ENCODE measurements around the gene NEDD8. TPM values are rescaled to one million over a fixed set of nuclear protein-coding genes. Genes with fewer than 3 reads are reported as not detected.

Gene NEDD8
- total and polyA plus RNA-seq, 3 donors from 2014 or later, result 94.6 to 180 (median 110) TPM

GRCh38 chr14:24234095-24235005 is 2.2 kb upstream of the NEDD8 start:
- H3K27ac ChIP-seq, result no peak overlapping the region
- peaks cover 19% of the 10 kb centered on the region for H3K4me1 ChIP-seq
- no peaks in the 10 kb centered on the region for H3K27me3 ChIP-seq
- H3K9me3 ChIP-seq, result no peaks in the 10 kb centered on the region
- DNase-seq, result no peak
- no peak overlapping the region for H3K4me3 ChIP-seq
- intact Hi-C loops (cut with DNase I; ENCODE audit: low total_unique reads), result no loop called here
- TF ChIP-seq POLR2A (IDR thresholded peaks at IDR 0.05), result no peak
- TF ChIP-seq CTCF (IDR thresholded peaks at IDR 0.05), result no peak
- no peaks in the 10 kb centered on the region for H3K36me3 ChIP-seq (ENCODE audit: low read depth, missing control alignments)
- 84 to 92% methylated on average over 3 of the region's 3 CpGs for WGBS, 2 donors

GRCh38 chr14:24233538-24233866 is 1.3 kb upstream of the NEDD8 start:
- H3K27me3 ChIP-seq, result no peaks in the 10 kb centered on the region
- TF ChIP-seq CTCF (IDR thresholded peaks at IDR 0.05), result no peak
- TF ChIP-seq POLR2A (IDR thresholded peaks at IDR 0.05), result no peak
- H3K4me3 ChIP-seq, result peak overlapping the region; percentile 75 to 91
- 52 to 55% methylated on average over 2 of the region's 2 CpGs for WGBS, 2 donors
- H3K27ac ChIP-seq, result peak overlapping the region in 1 of 2 donors; percentile 82
- DNase-seq, result no peak
- no peaks in the 10 kb centered on the region for H3K36me3 ChIP-seq (ENCODE audit: low read depth, missing control alignments)
- H3K4me1 ChIP-seq, result peaks cover 19% of the 10 kb centered on the region
- intact Hi-C loops (cut with DNase I; ENCODE audit: low total_unique reads), result no loop called here
- H3K9me3 ChIP-seq, result no peaks in the 10 kb centered on the region

- DNase-seq, result no peak
- Histone ChIP-seq H3K4me1 (peaks cover 19% of the 10 kb centered on the region), H3K36me3 (ENCODE audit: low read depth, missing control alignments) (no peaks in the 10 kb centered on the region), H3K27ac (peak within 1 kb of the TSS; percentile 72 to 82), H3K9me3 (no peaks in the 10 kb centered on the region), H3K4me3 (peak within 1 kb of the TSS; percentile 75 to 91), H3K27me3 (no peaks in the 10 kb centered on the region)
- intact Hi-C loops (cut with DNase I; ENCODE audit: low total_unique reads), result no loop called here
- 2 to 3% methylated on average over 37 to 38 of the region's 38 CpGs for WGBS, 2 donors
- TF ChIP-seq CTCF (IDR thresholded peaks at IDR 0.05) (no peak), POLR2A (IDR thresholded peaks at IDR 0.05) (no peak)
These were observed 724 bp upstream of the NEDD8 start, which contains the start of gene GMPR2 for GRCh38 chr14:24232645-24233537. TSS of gene GMPR2 (plus strand) at chr14:24232929. CDS start at chr14:24233254, 325 bp downstream.

- Histone ChIP-seq H3K9me3 (no peaks in the 10 kb centered on the region), H3K27me3 (no peaks in the 10 kb centered on the region), H3K36me3 (ENCODE audit: low read depth, missing control alignments) (no peaks in the 10 kb centered on the region), H3K27ac (peak overlapping the region; percentile 72 to 82), H3K4me3 (peak overlapping the region; percentile 75 to 91), H3K4me1 (peaks cover 19% of the 10 kb centered on the region)
- TF ChIP-seq POLR2A (IDR thresholded peaks at IDR 0.05) (no peak), CTCF (IDR thresholded peaks at IDR 0.05) (no peak)
- intact Hi-C loops (cut with DNase I; ENCODE audit: low total_unique reads), result no loop called here
- WGBS, 2 donors, result 7 to 9% methylated on average over 21 to 23 of the region's 23 CpGs
- DNase-seq, result no peak
These were observed 675 bp downstream of the NEDD8 start for GRCh38 chr14:24231263-24232120.

Measured in testis (tissue), 3 donors.